ENCODE measurements around the gene RC3H1.

RC3H1 gene

GRCh38 chr1:174023440-174023839 is 1.3 kb upstream of the RC3H1 start:
- TF ChIP-seq NFIC (IDR thresholded peaks at IDR 0.05) (no peak), RAD21 (IDR thresholded peaks at IDR 0.05; ENCODE audit: low read depth) (no peak), CEBPB (IDR thresholded peaks at IDR 0.05) (no peak), REST (IDR thresholded peaks at IDR 0.05; ENCODE audit: low read depth) (no peak), FOXM1 (IDR thresholded peaks at IDR 0.05; ENCODE audit: borderline replicate concordance, low read depth) (no peak), TAF1 (IDR thresholded peaks at IDR 0.05; ENCODE audit: low read depth) (no peak), EGR1 (IDR thresholded peaks at IDR 0.05) (no peak), YY1 (IDR thresholded peaks at IDR 0.05; ENCODE audit: low read depth) (no peak)

GRCh38 chr1:174022976-174023277 is 770 bp upstream of the RC3H1 start:
- TF ChIP-seq TEAD4 (IDR thresholded peaks at IDR 0.05) (no peak), TAF1 (IDR thresholded peaks at IDR 0.05; ENCODE audit: low read depth) (no peak), ZBTB7A (IDR thresholded peaks at IDR 0.05; ENCODE audit: low read depth) (no peak), TCF12 (IDR thresholded peaks at IDR 0.05; ENCODE audit: low read depth) (no peak), RAD21 (IDR thresholded peaks at IDR 0.05; ENCODE audit: low read depth) (no peak), FOXM1 (IDR thresholded peaks at IDR 0.05; ENCODE audit: borderline replicate concordance, low read depth) (no peak), MAX (IDR thresholded peaks at IDR 0.05) (no peak), NFIC (IDR thresholded peaks at IDR 0.05) (no peak), REST (IDR thresholded peaks at IDR 0.05; ENCODE audit: low read depth) (no peak), CREB1 (IDR thresholded peaks at IDR 0.05; ENCODE audit: low read depth) (no peak), CEBPB (IDR thresholded peaks at IDR 0.05) (no peak), USF1 (IDR thresholded peaks at IDR 0.05) (no peak), YY1 (IDR thresholded peaks at IDR 0.05; ENCODE audit: low read depth) (no peak), EGR1 (IDR thresholded peaks at IDR 0.05) (no peak), EP300 (IDR thresholded peaks at IDR 0.05; ENCODE audit: borderline replicate concordance) (no peak)

GRCh38 chr1:174021591-174022079 is 522 bp downstream of the RC3H1 start:
- TF ChIP-seq USF1 (IDR thresholded peaks at IDR 0.05): no peak
- 0 out of 2 replicates have a peak, but pooled peaks have one; percentile 17 for TF ChIP-seq TCF12 (IDR thresholded peaks at IDR 0.05; ENCODE audit: low read depth)

GRCh38 chr1:174018565-174018964 is 3.6 kb downstream of the RC3H1 start:
- TF ChIP-seq MAX (IDR thresholded peaks at IDR 0.05) (no peak), REST (IDR thresholded peaks at IDR 0.05; ENCODE audit: low read depth) (no peak), FOXM1 (IDR thresholded peaks at IDR 0.05; ENCODE audit: borderline replicate concordance, low read depth) (no peak), YY1 (IDR thresholded peaks at IDR 0.05; ENCODE audit: low read depth) (no peak), ZBTB7A (IDR thresholded peaks at IDR 0.05; ENCODE audit: low read depth) (no peak), USF1 (IDR thresholded peaks at IDR 0.05) (no peak), RAD21 (IDR thresholded peaks at IDR 0.05; ENCODE audit: low read depth) (no peak), EP300 (IDR thresholded peaks at IDR 0.05; ENCODE audit: borderline replicate concordance) (no peak), TAF1 (IDR thresholded peaks at IDR 0.05; ENCODE audit: low read depth) (no peak)
